ENCODE measurements around the gene ADGRL1. TPM values are rescaled to one million over a fixed set of nuclear protein-coding genes. Genes with fewer than 3 reads are reported as not detected.

Gene ADGRL1

GRCh38 chr19:14102102-14102696 is 103.8 kb downstream of the ADGRL1 start:
- no peak for DNase-seq (ENCODE audit: low spot score)
- no peaks in the 10 kb centered on the region for H3K4me1 ChIP-seq (ENCODE audit: control insufficient read depth in 2 of 2, insufficient read depth in 1 of 2, low read depth in 1 of 2, low read length in 2 of 2)
- WGBS, 2 donors (ENCODE audit: extremely low coverage in 2 of 2, insufficient read length in 2 of 2, insufficient replicate concordance in 1 of 2), result no CpG with 5 or more reads among the region's 11 CpGs
- H3K23ac ChIP-seq (ENCODE audit: low read depth, low read length, poor library complexity), result no peak overlapping the region
- no peak overlapping the region for H2AFZ ChIP-seq (ENCODE audit: low read length)
- no peaks in the 10 kb centered on the region for H3K27me3 ChIP-seq (ENCODE audit: control insufficient read depth in 3 of 3, insufficient read depth in 3 of 3, low read depth in 1 of 3, low read length in 3 of 3)
- no peak overlapping the region for H2BK15ac ChIP-seq (ENCODE audit: low read length)
- no peak overlapping the region for H3K27ac ChIP-seq (replicated peaks; ENCODE audit: low read length)
- peaks cover 0 to 3% of the 10 kb centered on the region in 2 donors for H3K9me3 ChIP-seq (replicated peaks in 1 of 2; ENCODE audit: control insufficient read depth in 2 of 2, insufficient read depth in 1 of 2, low read depth in 1 of 2, low read length in 2 of 2)
- H3K79me1 ChIP-seq (ENCODE audit: low read depth, low read length), result no peaks in the 10 kb centered on the region
- no peak overlapping the region for H2BK12ac ChIP-seq (ENCODE audit: low read length)
- H3K14ac ChIP-seq (ENCODE audit: low read length), result no peak overlapping the region
- H3K4me2 ChIP-seq (ENCODE audit: insufficient read depth, low read length, poor library complexity, severe bottlenecking), result no peak overlapping the region
- H2AK5ac ChIP-seq (ENCODE audit: low read depth, low read length), result no peak overlapping the region
- H3K4ac ChIP-seq (ENCODE audit: low read length), result no peak overlapping the region
- H3K18ac ChIP-seq (ENCODE audit: low read length), result no peak overlapping the region
- no peak overlapping the region for H2BK5ac ChIP-seq (ENCODE audit: low read length)
- H2BK120ac ChIP-seq (ENCODE audit: low read depth, low read length), result no peak overlapping the region
- H3K36me3 ChIP-seq (replicated peaks in 1 of 2; ENCODE audit: control insufficient read depth in 2 of 2, insufficient read depth in 2 of 2, low read length in 2 of 2), result peaks cover 13 to 75% of the 10 kb centered on the region in 2 donors
- H3K4me3 ChIP-seq (ENCODE audit: low read length in 2 of 2), result no peak overlapping the region
- H4K8ac ChIP-seq (ENCODE audit: low read depth, low read length), result no peak overlapping the region
- no peak overlapping the region for H3K9ac ChIP-seq (ENCODE audit: low read depth, low read length, poor library complexity)
- no peak overlapping the region for H4K91ac ChIP-seq (ENCODE audit: low read depth, low read length, poor library complexity)

- no peak overlapping the region for H3K14ac ChIP-seq (ENCODE audit: low read length)
- H3K9ac ChIP-seq (ENCODE audit: low read depth, low read length, poor library complexity), result no peak overlapping the region
- H2BK12ac ChIP-seq (ENCODE audit: low read length), result no peak overlapping the region
- H3K18ac ChIP-seq (ENCODE audit: low read length), result no peak overlapping the region
- no peak overlapping the region for H2BK120ac ChIP-seq (ENCODE audit: low read depth, low read length)
- H3K36me3 ChIP-seq (replicated peaks in 1 of 2; ENCODE audit: control insufficient read depth in 2 of 2, insufficient read depth in 2 of 2, low read length in 2 of 2), result peaks cover 15 to 78% of the 10 kb centered on the region in 2 donors
- H3K4ac ChIP-seq (ENCODE audit: low read length), result no peak overlapping the region
- no peak overlapping the region for H4K91ac ChIP-seq (ENCODE audit: low read depth, low read length, poor library complexity)
- no peaks in the 10 kb centered on the region for H3K4me1 ChIP-seq (ENCODE audit: control insufficient read depth in 2 of 2, insufficient read depth in 1 of 2, low read depth in 1 of 2, low read length in 2 of 2)
- no peak for DNase-seq (ENCODE audit: low spot score)
- peak overlapping the region; percentile 4 for H2BK5ac ChIP-seq (ENCODE audit: low read length)
- H3K23ac ChIP-seq (ENCODE audit: low read depth, low read length, poor library complexity), result no peak overlapping the region
- no peak overlapping the region for H2BK15ac ChIP-seq (ENCODE audit: low read length)
- H3K79me1 ChIP-seq (ENCODE audit: low read depth, low read length), result no peaks in the 10 kb centered on the region
- no peak overlapping the region for H3K4me2 ChIP-seq (ENCODE audit: insufficient read depth, low read length, poor library complexity, severe bottlenecking)
- no peak overlapping the region for H2AFZ ChIP-seq (ENCODE audit: low read length)
- H3K27me3 ChIP-seq (ENCODE audit: control insufficient read depth in 3 of 3, insufficient read depth in 3 of 3, low read depth in 1 of 3, low read length in 3 of 3), result no peaks in the 10 kb centered on the region
- H3K9me3 ChIP-seq (replicated peaks in 1 of 2; ENCODE audit: control insufficient read depth in 2 of 2, insufficient read depth in 1 of 2, low read depth in 1 of 2, low read length in 2 of 2), result peaks cover 0 to 3% of the 10 kb centered on the region in 2 donors
- WGBS, 2 donors (ENCODE audit: extremely low coverage in 2 of 2, insufficient read length in 2 of 2, insufficient replicate concordance in 1 of 2), result no CpG with 5 or more reads among the region's 6 CpGs
- H3K4me3 ChIP-seq (ENCODE audit: low read length in 2 of 2), result no peak overlapping the region
- H3K27ac ChIP-seq (replicated peaks; ENCODE audit: low read length), result no peak overlapping the region
- H2AK5ac ChIP-seq (ENCODE audit: low read depth, low read length), result no peak overlapping the region
- no peak overlapping the region for H4K8ac ChIP-seq (ENCODE audit: low read depth, low read length)
Observed at GRCh38 chr19:14101003-14101545, 104.9 kb downstream of the ADGRL1 start.

Small RNAs within 50 kb of the gene (small RNA-seq; reads per million reads assigned to genes)
- not detected for gene RN7SL231P (ENCODE audit: insufficient read depth)
